C4-2B (cell line): Measurements from ENCODE around the gene KLHDC4.

ENCODE experiments used
- ZFX ChIP-seq: fragments of 450-650 bp; IDR thresholded peaks from 2 replicates; pipeline ENCODE4 v1.6.1; 2017
- TF ChIP-seq, protein P1 (sequence below): fragments of 450-650 bp; conservative IDR thresholded peaks from 2 replicates; pipeline ENCODE4 v1.5.1; 2017; ENCODE audit warnings: mild to moderate bottlenecking

DNA sequence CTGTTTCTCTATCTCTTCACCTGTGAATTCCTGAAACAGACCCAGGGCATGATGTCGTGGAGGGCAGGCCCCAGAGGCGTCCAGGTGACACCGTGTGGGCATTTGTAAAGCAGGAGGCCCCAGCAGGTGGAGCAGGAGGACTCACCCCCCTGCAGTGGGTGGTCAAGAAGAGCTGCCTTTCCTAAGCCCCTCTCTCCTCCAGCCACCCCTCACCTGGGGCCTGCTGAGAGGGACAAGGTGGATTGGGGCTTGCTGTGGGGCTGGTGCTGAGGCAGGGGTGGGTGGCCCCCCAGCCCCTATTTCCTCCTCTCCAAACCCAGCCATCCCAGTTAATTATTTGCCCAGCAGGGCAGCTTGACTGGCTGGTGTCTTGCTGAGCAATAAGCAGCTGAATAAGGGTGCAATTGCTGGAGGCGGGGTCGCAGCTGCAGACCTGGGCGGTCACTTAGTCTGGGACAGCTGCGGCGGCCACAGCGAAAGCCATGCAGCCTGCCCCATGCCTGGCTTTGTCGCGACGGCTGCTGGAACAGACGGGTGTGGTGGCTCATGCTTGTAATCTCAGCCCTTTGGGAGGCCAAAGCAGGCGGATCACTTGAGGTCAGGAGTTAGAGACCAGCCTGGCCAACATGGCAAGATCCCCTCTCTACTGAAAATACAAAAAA lies 107.1 kb downstream of the KLHDC4 start:
- TF ChIP-seq, protein P1, sequence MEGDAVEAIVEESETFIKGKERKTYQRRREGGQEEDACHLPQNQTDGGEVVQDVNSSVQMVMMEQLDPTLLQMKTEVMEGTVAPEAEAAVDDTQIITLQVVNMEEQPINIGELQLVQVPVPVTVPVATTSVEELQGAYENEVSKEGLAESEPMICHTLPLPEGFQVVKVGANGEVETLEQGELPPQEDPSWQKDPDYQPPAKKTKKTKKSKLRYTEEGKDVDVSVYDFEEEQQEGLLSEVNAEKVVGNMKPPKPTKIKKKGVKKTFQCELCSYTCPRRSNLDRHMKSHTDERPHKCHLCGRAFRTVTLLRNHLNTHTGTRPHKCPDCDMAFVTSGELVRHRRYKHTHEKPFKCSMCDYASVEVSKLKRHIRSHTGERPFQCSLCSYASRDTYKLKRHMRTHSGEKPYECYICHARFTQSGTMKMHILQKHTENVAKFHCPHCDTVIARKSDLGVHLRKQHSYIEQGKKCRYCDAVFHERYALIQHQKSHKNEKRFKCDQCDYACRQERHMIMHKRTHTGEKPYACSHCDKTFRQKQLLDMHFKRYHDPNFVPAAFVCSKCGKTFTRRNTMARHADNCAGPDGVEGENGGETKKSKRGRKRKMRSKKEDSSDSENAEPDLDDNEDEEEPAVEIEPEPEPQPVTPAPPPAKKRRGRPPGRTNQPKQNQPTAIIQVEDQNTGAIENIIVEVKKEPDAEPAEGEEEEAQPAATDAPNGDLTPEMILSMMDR, result no peak
- TF ChIP-seq ZFX, result no peak
